22Rv1 (cell line): ENCODE results near the gene KIF3B.

Experiments used
- CTCF ChIP-seq: fragments of 450-650 bp; IDR thresholded peaks from 2 replicates; pipeline ENCODE4 v1.5.1; 2017; ENCODE audit warnings: mild to moderate bottlenecking
- ZFX ChIP-seq: fragments of 450-650 bp; IDR thresholded peaks from 2 replicates; pipeline ENCODE4 v1.6.1; 2017; ENCODE audit warnings: antibody characterized with exemption, borderline replicate concordance

GRCh38 chr20:32368323-32368722 lies 90.9 kb downstream of the KIF3B start:
- no peak for TF ChIP-seq CTCF
- TF ChIP-seq ZFX: no peak
